H1 (cell line): ENCODE data around the gene DCUN1D2. TPM values are rescaled to one million over a fixed set of nuclear protein-coding genes. Genes with fewer than 3 reads are reported as not detected.

Experiments used
- CTCF ChIA-PET: fragments of 300-600 bp; sonication (Branson Sonifier 250); formaldehyde crosslinking; loops from one replicate; lab custom pipeline; 2021; ENCODE audit not compliant: partially characterized antibody; lab: Charles Lee
- POLR2A ChIA-PET: fragments of 300-600 bp; sonication (Branson Sonifier 250); formaldehyde crosslinking; loops from one replicate; lab custom pipeline; 2021; ENCODE audit warnings: inconsistent platforms; ENCODE audit not compliant: partially characterized antibody; lab: Charles Lee
- DNase-seq, 2 experiments: peaks; one replicate each; pipeline versions ENCODE4 v3.0.0 to v3.0.0-alpha.2; 2010 to 2022; ENCODE audit warnings: low spot score in 2 of 2, low read depth in 1 of 2, mixed read lengths in 1 of 2
- FAIRE-seq: peaks from 2 replicates; lab custom pipeline; 2011; peaks lifted over from hg19 to GRCh38; lab: Jason Lieb, UNC
- H2AFZ ChIP-seq: 2 replicates; pipeline ENCODE4 v1.8.1; 2012; ENCODE audit warnings: low read length, inconsistent platforms
- H2AK5ac ChIP-seq: 2 replicates; pipeline ENCODE4 v1.6.1; 2013; ENCODE audit warnings: low read depth, low read length
- H2BK120ac ChIP-seq: replicated peaks from 2 replicates; pipeline ENCODE3; 2013; ENCODE audit warnings: low read depth, low read length, inconsistent platforms
- H2BK12ac ChIP-seq: 2 replicates; pipeline ENCODE4 v1.6.1; 2013; ENCODE audit warnings: low read depth, low read length
- H2BK15ac ChIP-seq: 2 replicates; pipeline ENCODE4 v1.6.1; 2013; ENCODE audit warnings: low read length
- H2BK20ac ChIP-seq: 2 replicates; pipeline ENCODE4 v1.6.1; 2013; ENCODE audit warnings: low read length
- H2BK5ac ChIP-seq: 2 replicates; pipeline ENCODE4 v1.6.1; 2013; ENCODE audit warnings: low read depth, low read length
- H3K14ac ChIP-seq: 2 replicates; pipeline ENCODE4 v1.6.1; 2013; ENCODE audit warnings: inconsistent platforms; ENCODE audit not compliant: insufficient read length
- H3K18ac ChIP-seq: 2 replicates; pipeline ENCODE4 v1.6.1; 2013; ENCODE audit warnings: low read length; ENCODE audit errors: extremely low read depth
- H3K23ac ChIP-seq: 2 replicates; pipeline ENCODE4 v1.6.1; 2013; ENCODE audit warnings: inconsistent platforms; ENCODE audit not compliant: insufficient read length
- H3K23me2 ChIP-seq: 2 replicates; pipeline ENCODE4 v1.6.1; 2013; ENCODE audit warnings: low read depth, low read length
- H3K27ac ChIP-seq: 2 replicates; pipeline ENCODE4 v1.6.1; 2011; ENCODE audit warnings: low read depth, low read length, inconsistent platforms
- H3K27me3 ChIP-seq, 4 experiments: replicated peaks in 1 of 4; 1 replicate in 1 of 4; 2 replicates in 3 of 4; pipeline versions ENCODE4 v1.6.1 to v1.8.1; 2011 to 2013; ENCODE audit warnings: low read length in 3 of 4, mild to moderate bottlenecking in 3 of 4, inconsistent platforms in 2 of 4, mixed read lengths in 2 of 4, moderate library complexity in 1 of 4; ENCODE audit not compliant: control insufficient read depth in 3 of 4, insufficient read depth in 3 of 4; ENCODE audit errors: extremely low read depth in 1 of 4
- H3K36me3 ChIP-seq, 4 experiments: 2 replicates each; pipeline versions ENCODE4 v1.6.1 to v1.8.1; 2011 to 2013; ENCODE audit warnings: mild to moderate bottlenecking in 4 of 4, low read length in 3 of 4, moderate library complexity in 2 of 4, control low read depth in 1 of 4, inconsistent platforms in 1 of 4; ENCODE audit not compliant: insufficient read depth in 4 of 4, control insufficient read depth in 2 of 4
- H3K4ac ChIP-seq: replicated peaks from 2 replicates; pipeline ENCODE3; 2013; ENCODE audit warnings: low read length, low read depth, mixed read lengths, inconsistent platforms; ENCODE audit not compliant: insufficient read length
- H3K4me1 ChIP-seq, 4 experiments: replicated peaks in 1 of 4; 1 replicate in 1 of 4; 2 replicates in 3 of 4; pipeline versions ENCODE4 v1.6.1 to v1.8.1; 2011 to 2013; ENCODE audit warnings: low read length in 3 of 4, inconsistent platforms in 2 of 4, mixed read lengths in 1 of 4; ENCODE audit not compliant: insufficient read depth in 4 of 4, control insufficient read depth in 3 of 4
- H3K4me2 ChIP-seq, 2 experiments: 2 replicates each; pipeline versions ENCODE4 v1.6.1 to v1.8.1; 2011 to 2013; ENCODE audit warnings: low read depth in 2 of 2, low read length in 2 of 2, control low read depth in 1 of 2, inconsistent platforms in 1 of 2, mild to moderate bottlenecking in 1 of 2; ENCODE audit not compliant: insufficient read depth in 1 of 2
- H3K4me3 ChIP-seq, 4 experiments: fragments of 200-600, 300-600 bp in 1 of 4; sonication (generic), shearing (Covaris generic), sonication (Bioruptor Twin) in 1 of 4; 2 replicates each; pipeline versions ENCODE4 v1.5.1 to v1.8.1; 2011 to 2016; ENCODE audit warnings: low read length in 4 of 4, low read depth in 3 of 4, control low read depth in 2 of 4, inconsistent platforms in 2 of 4, mild to moderate bottlenecking in 2 of 4, mixed read lengths in 1 of 4, moderate library complexity in 1 of 4; ENCODE audit not compliant: insufficient read depth in 2 of 4; ENCODE audit errors: extremely low read depth in 1 of 4
- H3K56ac ChIP-seq: replicated peaks from 2 replicates; pipeline ENCODE3; 2013; ENCODE audit warnings: low read depth, mild to moderate bottlenecking, mixed read lengths, low read length, inconsistent platforms; ENCODE audit not compliant: insufficient read length
- H3K79me1 ChIP-seq: 2 replicates; pipeline ENCODE4 v1.6.1; 2013; ENCODE audit warnings: low read depth, low read length, control low read depth
- H3K79me2 ChIP-seq, 2 experiments: 2 replicates each; pipeline versions ENCODE4 v1.6.1 to v1.8.1; 2012 to 2013; ENCODE audit warnings: low read length in 2 of 2, mild to moderate bottlenecking in 2 of 2, inconsistent platforms in 1 of 2; ENCODE audit not compliant: insufficient read depth in 2 of 2, control insufficient read depth in 1 of 2
- H3K9ac ChIP-seq, 4 experiments: replicated peaks in 1 of 4; 1 replicate in 1 of 4; 2 replicates in 3 of 4; pipeline versions ENCODE4 v1.6.1 to v1.8.1; 2011 to 2013; ENCODE audit warnings: low read depth in 3 of 4, low read length in 3 of 4, control low read depth in 2 of 4, mild to moderate bottlenecking in 2 of 4, moderate library complexity in 2 of 4, inconsistent platforms in 1 of 4; ENCODE audit errors: extremely low read depth in 1 of 4
- H3K9me3 ChIP-seq, 2 experiments: 2 replicates each; pipeline versions ENCODE4 v1.6.1 to v1.8.1; 2012 to 2013; ENCODE audit warnings: mild to moderate bottlenecking in 2 of 2, moderate library complexity in 2 of 2, control low read depth in 1 of 2, inconsistent platforms in 1 of 2, low read depth in 1 of 2, low read length in 1 of 2, mixed read lengths in 1 of 2; ENCODE audit not compliant: insufficient read depth in 2 of 2
- H4K20me1 ChIP-seq, 2 experiments: replicated peaks in 1 of 2; 2 replicates each; pipeline versions ENCODE3 to v1.8.1; 2011 to 2013; ENCODE audit warnings: inconsistent platforms in 2 of 2, low read length in 2 of 2, mild to moderate bottlenecking in 1 of 2; ENCODE audit not compliant: insufficient read depth in 2 of 2, control insufficient read depth in 1 of 2
- H4K5ac ChIP-seq: 2 replicates; pipeline ENCODE4 v1.6.1; 2013; ENCODE audit warnings: low read length, low read depth, mixed read lengths, inconsistent platforms; ENCODE audit not compliant: insufficient read length
- H4K8ac ChIP-seq: 2 replicates; pipeline ENCODE4 v1.8.0; 2013; ENCODE audit warnings: mild to moderate bottlenecking, moderate library complexity, low read length, inconsistent platforms; ENCODE audit not compliant: insufficient read depth; ENCODE audit errors: extremely low read depth
- H4K91ac ChIP-seq: replicated peaks from 2 replicates; pipeline ENCODE3; 2013; ENCODE audit warnings: low read length, mixed read lengths, inconsistent platforms; ENCODE audit not compliant: insufficient read length
- BACH1 ChIP-seq: IDR thresholded peaks from 2 replicates; pipeline ENCODE4 v1.6.1; 2012; ENCODE audit warnings: low read length, improper control_type of control experiment
- BRCA1 ChIP-seq: IDR thresholded peaks from 2 replicates; pipeline ENCODE4 v1.6.1; 2012; ENCODE audit warnings: low read depth, low read length, improper control_type of control experiment
- CREB1 ChIP-seq: IDR thresholded peaks from 2 replicates; pipeline ENCODE4 v1.6.1; 2012; ENCODE audit warnings: inconsistent platforms
- HDAC6 ChIP-seq: IDR thresholded peaks from one replicate; pipeline ENCODE4 v1.7.1; 2012; ENCODE audit warnings: low read depth, mild to moderate bottlenecking, inconsistent platforms, low read length, moderate library complexity
- WGBS, 2 experiments: shearing (Covaris generic) in 1 of 2; methylation state at CpG; one replicate each; pipeline versions ENCODE4 v1.1.6 to v1.1.7; 2013 to 2015; ENCODE audit warnings: low lambda C conversion rate in 2 of 2, mixed read lengths in 2 of 2, inconsistent platforms in 1 of 2, low coverage in 1 of 2, missing lambda C conversion rate in 1 of 2; ENCODE audit not compliant: insufficient replicate concordance in 2 of 2, insufficient coverage in 1 of 2, insufficient read length in 1 of 2; ENCODE audit errors: extremely low coverage in 1 of 2, missing lambda C conversion rate in 1 of 2; 5-methylcytosine and 5-hydroxymethylcytosine counted together
- polyA plus RNA-seq, 7 experiments: library from polyadenylated mRNA; depleted of rRNA in 3 of 7; stranded (reverse) in 5 of 7; unstranded in 2 of 7; fragments of >200 nt in 5 of 7; fragments of 200-250 nt in 2 of 7; gene quantifications; 1 replicate in 5 of 7; 2 replicates in 1 of 7; 4 replicates in 1 of 7; pipeline versions ENCODE4 v1.2.1 to v1.2.3, GENCODE V29; 2011 to 2013; ENCODE audit warnings: missing spikeins in 2 of 7, mixed read lengths in 2 of 7
- total RNA-seq: library from RNA; stranded (reverse); fragmentation: NEBNext Ultra II Directional; extraction: Animal tissue kit (Norgen Biotek cat#: 25700); gene quantifications from 2 replicates; pipeline ENCODE4 v1.2.1, GENCODE V29; 2021

Gene DCUN1D2
- total and polyA plus RNA-seq, 2 of the 8 experiments (the other 6 are each of a cell fraction or from before 2014, with no cell fraction given): 19.5 to 35.3 TPM

DNA sequence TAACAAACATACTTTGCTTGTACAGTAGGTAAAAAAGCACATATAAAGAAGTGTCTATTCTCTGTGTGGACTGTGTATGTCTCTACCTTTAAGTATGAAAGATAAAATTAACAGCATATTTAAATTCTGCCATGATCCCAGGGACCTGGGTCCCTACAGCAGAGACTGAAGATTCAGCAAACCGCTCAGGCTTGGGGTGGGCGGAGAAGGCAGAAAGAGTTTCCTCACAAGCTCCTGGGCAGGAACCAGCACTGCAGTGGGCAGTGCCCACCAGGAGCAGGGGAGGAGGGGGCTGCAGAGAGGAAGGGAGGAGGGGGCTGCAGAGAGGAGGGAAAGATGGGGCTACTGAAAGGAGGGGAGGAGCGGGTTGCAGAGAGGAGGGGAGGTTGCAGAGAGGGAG is 81.9 kb downstream of the DCUN1D2 start:
- H2BK20ac ChIP-seq: no peak overlapping the region
- no peak overlapping the region for H3K14ac ChIP-seq
- no peak overlapping the region for H2AK5ac ChIP-seq
- ChIA-PET POLR2A (interaction anchor here (1.2 kb wide), 1 partner anchor 199 kb away, joined by 3 read pairs; the partner anchor contains the start of gene CUL4A), CTCF (interaction anchor here (0.6 to 1.6 kb wide), 5 partner anchors 14 to 59 kb away, joined by 3 to 4 read pairs (median 3); no protein-coding TSS in a partner anchor)
- H3K27ac ChIP-seq: no peak overlapping the region
- H3K4me2 ChIP-seq: no peak overlapping the region
- peaks cover 0 to 4% (median 0%) of the 10 kb centered on the region in 4 experiments; a peak in 1 of 7 replicates for H3K4me1 ChIP-seq
- H3K23ac ChIP-seq: no peak overlapping the region
- no peak overlapping the region for H4K91ac ChIP-seq
- H4K5ac ChIP-seq: no peak overlapping the region
- H2AFZ ChIP-seq: no peak overlapping the region
- no peak overlapping the region for H2BK15ac ChIP-seq
- no peak overlapping the region for H2BK120ac ChIP-seq
- no peak overlapping the region for H2BK12ac ChIP-seq
- H3K36me3 ChIP-seq: no peaks in the 10 kb centered on the region
- H3K23me2 ChIP-seq: no peaks in the 10 kb centered on the region
- H3K79me1 ChIP-seq: no peaks in the 10 kb centered on the region
- H3K18ac ChIP-seq: no peak overlapping the region
- 81% methylated on average over 2 of the region's 3 CpGs; no CpG with 5 or more reads in 1 of the 2 experiments for WGBS, 2 experiments
- DNase-seq (no peak), FAIRE-seq (no peak)
- no peak overlapping the region for H2BK5ac ChIP-seq
- no peak overlapping the region for H3K56ac ChIP-seq
- no peaks in the 10 kb centered on the region; a peak in 1 of 4 replicates for H3K9me3 ChIP-seq
- no peak for TF ChIP-seq CREB1
- no peak for TF ChIP-seq HDAC6
- no peak for TF ChIP-seq BACH1
- no peak for TF ChIP-seq BRCA1
- no peaks in the 10 kb centered on the region for H3K27me3 ChIP-seq
- H3K9ac ChIP-seq: no peak overlapping the region
- no peaks in the 10 kb centered on the region for H3K79me2 ChIP-seq
- H4K20me1 ChIP-seq: no peaks in the 10 kb centered on the region
- H3K4me3 ChIP-seq: no peak overlapping the region
- no peak overlapping the region for H4K8ac ChIP-seq
- H3K4ac ChIP-seq: no peak overlapping the region
